HL-60 (cell line): ENCODE measurements around the gene AIRE.

ENCODE experiments used
- CTCF ChIP-seq: IDR thresholded peaks from one replicate; pipeline ENCODE4 v1.5.1; 2011; ENCODE audit warnings: low read length, control low read depth, inconsistent platforms; ENCODE audit not compliant: insufficient read depth
- POLR2AphosphoS5 ChIP-seq: IDR thresholded peaks from 2 replicates; pipeline ENCODE4 v1.6.1; 2012; ENCODE audit warnings: low read depth

- TF ChIP-seq CTCF: no peak
- TF ChIP-seq POLR2AphosphoS5: no peak
These were observed 6.5 kb downstream of the AIRE start for GRCh38 chr21:44291936-44292811.
